DOHH2 (cell line): ENCODE data around the gene HVCN1.
A peak's percentile ranks its signal among the peaks of the same experiment; 100 is the strongest.

ENCODE experiments used
- H3F3A ChIP-seq: fragments of 200-600 bp; sonication (generic), shearing (Covaris generic); 2 replicates; pipeline ENCODE4 v1.6.0; 2016; ENCODE audit warnings: antibody characterized with exemption, mild to moderate bottlenecking; ENCODE audit not compliant: control insufficient read depth, insufficient read depth
- H3K27ac ChIP-seq: fragments of 200-600 bp; sonication (generic); 2 replicates; pipeline ENCODE4 v1.5.1; 2014; ENCODE audit warnings: low read depth, mild to moderate bottlenecking, low read length, moderate library complexity
- H3K27me3 ChIP-seq: fragments of 200-600 bp; sonication (generic); 2 replicates; pipeline ENCODE4 v1.6.1; 2014; ENCODE audit warnings: mild to moderate bottlenecking, low read length, mixed read lengths; ENCODE audit not compliant: control insufficient read depth
- H3K36me3 ChIP-seq: fragments of 200-600 bp; sonication (generic); 2 replicates; pipeline ENCODE4 v1.6.1; 2014; ENCODE audit warnings: mild to moderate bottlenecking, low read length, moderate library complexity, mixed read lengths; ENCODE audit not compliant: control insufficient read depth
- H3K4me1 ChIP-seq: fragments of 200-600 bp; sonication (generic); 2 replicates; pipeline ENCODE4 v1.6.1; 2014; ENCODE audit warnings: mild to moderate bottlenecking, low read length, mixed read lengths; ENCODE audit not compliant: control insufficient read depth
- H3K4me2 ChIP-seq: fragments of 200-600 bp; sonication (generic); 2 replicates; pipeline ENCODE4 v1.6.0; 2014; ENCODE audit warnings: mild to moderate bottlenecking, low read length, moderate library complexity
- H3K4me3 ChIP-seq: fragments of 200-600 bp; sonication (generic); 2 replicates; pipeline ENCODE4 v1.5.1; 2014; ENCODE audit warnings: mild to moderate bottlenecking, low read length, mixed read lengths
- H3K79me2 ChIP-seq: fragments of 200-600 bp; sonication (generic); 2 replicates; pipeline ENCODE4 v1.6.1; 2014; ENCODE audit warnings: mild to moderate bottlenecking, low read length, mixed read lengths; ENCODE audit not compliant: control insufficient read depth
- H3K9me2 ChIP-seq: fragments of 200-600 bp; sonication (generic); replicated peaks from 2 replicates; pipeline ENCODE4 v1.6.1; 2014; ENCODE audit warnings: mild to moderate bottlenecking, low read length, mixed read lengths; ENCODE audit not compliant: control insufficient read depth
- H3K9me3 ChIP-seq: fragments of 200-600 bp; sonication (generic); 2 replicates; pipeline ENCODE4 v1.6.1; 2014; ENCODE audit warnings: antibody characterized with exemption, low read length, mixed read lengths; ENCODE audit not compliant: control insufficient read depth, insufficient read depth
- H4K20me1 ChIP-seq: fragments of 200-600 bp; sonication (generic); 2 replicates; pipeline ENCODE4 v1.6.0; 2014; ENCODE audit warnings: low read depth, mild to moderate bottlenecking, antibody characterized with exemption, low read length, moderate library complexity; ENCODE audit not compliant: control insufficient read depth, insufficient read depth
- EZH2phosphoT487 ChIP-seq: fragments of 200-600 bp; sonication (generic); IDR thresholded peaks from 2 replicates; pipeline ENCODE4 v1.6.1; 2017; ENCODE audit warnings: borderline replicate concordance, mild to moderate bottlenecking, antibody characterized with exemption, low read length, moderate library complexity, mixed read lengths
- TF ChIP-seq, protein P1 (sequence below): fragments of 200-600 bp; sonication (generic); IDR thresholded peaks from one replicate; pipeline ENCODE4 v1.5.1; 2014; ENCODE audit warnings: antibody characterized with exemption, mild to moderate bottlenecking, low read depth, low read length; ENCODE audit not compliant: poor library complexity, severe bottlenecking

The HVCN1 gene

DNA sequence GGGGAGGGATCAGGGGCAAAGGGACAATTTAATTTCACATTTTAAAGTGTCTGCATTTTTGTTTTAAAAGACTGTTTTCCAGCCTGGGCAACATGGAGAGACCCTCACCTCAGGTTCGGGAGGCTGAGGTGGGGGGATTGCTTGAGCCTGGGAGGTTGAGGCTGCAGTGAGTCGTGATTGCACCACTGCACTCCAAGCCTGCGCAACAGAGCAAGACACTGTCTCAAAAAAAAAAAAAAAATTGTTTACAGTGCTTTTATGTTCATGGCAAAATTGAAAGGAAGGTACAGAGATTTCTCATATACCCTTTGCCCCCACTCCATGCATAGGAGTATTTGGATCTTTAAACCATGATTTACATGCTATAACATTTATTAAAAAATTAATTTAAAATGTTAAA is 16.4 kb upstream of the HVCN1 start:
- TF ChIP-seq, protein P1, sequence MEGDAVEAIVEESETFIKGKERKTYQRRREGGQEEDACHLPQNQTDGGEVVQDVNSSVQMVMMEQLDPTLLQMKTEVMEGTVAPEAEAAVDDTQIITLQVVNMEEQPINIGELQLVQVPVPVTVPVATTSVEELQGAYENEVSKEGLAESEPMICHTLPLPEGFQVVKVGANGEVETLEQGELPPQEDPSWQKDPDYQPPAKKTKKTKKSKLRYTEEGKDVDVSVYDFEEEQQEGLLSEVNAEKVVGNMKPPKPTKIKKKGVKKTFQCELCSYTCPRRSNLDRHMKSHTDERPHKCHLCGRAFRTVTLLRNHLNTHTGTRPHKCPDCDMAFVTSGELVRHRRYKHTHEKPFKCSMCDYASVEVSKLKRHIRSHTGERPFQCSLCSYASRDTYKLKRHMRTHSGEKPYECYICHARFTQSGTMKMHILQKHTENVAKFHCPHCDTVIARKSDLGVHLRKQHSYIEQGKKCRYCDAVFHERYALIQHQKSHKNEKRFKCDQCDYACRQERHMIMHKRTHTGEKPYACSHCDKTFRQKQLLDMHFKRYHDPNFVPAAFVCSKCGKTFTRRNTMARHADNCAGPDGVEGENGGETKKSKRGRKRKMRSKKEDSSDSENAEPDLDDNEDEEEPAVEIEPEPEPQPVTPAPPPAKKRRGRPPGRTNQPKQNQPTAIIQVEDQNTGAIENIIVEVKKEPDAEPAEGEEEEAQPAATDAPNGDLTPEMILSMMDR = no peak
- no peak for TF ChIP-seq EZH2phosphoT487
- H3K27ac ChIP-seq = no peak overlapping the region
- H3K27me3 ChIP-seq = no peaks in the 10 kb centered on the region
- no peak overlapping the region for H3K4me2 ChIP-seq
- H3K4me1 ChIP-seq = peaks cover 18% of the 10 kb centered on the region
- H3F3A ChIP-seq = peaks cover 3% of the 10 kb centered on the region; the same call in 1 of the 2 replicates
- H4K20me1 ChIP-seq = no peaks in the 10 kb centered on the region
- no peaks in the 10 kb centered on the region for H3K79me2 ChIP-seq
- peaks cover 5% of the 10 kb centered on the region; the same call in 1 of the 2 replicates for H3K36me3 ChIP-seq
- H3K9me2 ChIP-seq = no peaks in the 10 kb centered on the region
- H3K4me3 ChIP-seq = no peak overlapping the region
- H3K9me3 ChIP-seq = no peaks in the 10 kb centered on the region

DNA sequence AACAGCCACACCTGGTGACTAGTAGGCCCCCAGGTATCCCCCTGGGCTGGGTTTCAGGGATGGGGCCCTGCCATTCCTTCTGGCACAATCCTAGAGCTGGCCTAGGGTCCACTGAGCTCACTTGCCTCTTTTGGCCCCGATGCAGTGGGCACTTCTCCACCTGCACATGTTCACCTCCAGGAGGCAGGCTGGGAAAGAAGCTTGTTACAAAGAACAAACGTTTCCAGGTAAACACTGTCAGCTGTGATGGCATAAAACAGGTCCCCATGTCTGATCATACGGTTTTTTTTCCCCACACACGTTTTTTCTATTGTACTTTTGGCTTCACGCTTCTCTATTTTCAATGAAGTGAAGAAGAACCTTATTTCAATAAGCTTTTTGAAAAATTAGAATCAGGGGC is 15.8 kb upstream of the HVCN1 start:
- H3K4me3 ChIP-seq = no peak overlapping the region
- H3K79me2 ChIP-seq = no peaks in the 10 kb centered on the region
- TF ChIP-seq EZH2phosphoT487 = no peak
- TF ChIP-seq, protein P1 = peak; percentile 40
- H3K27ac ChIP-seq = no peak overlapping the region
- H3K9me2 ChIP-seq = no peaks in the 10 kb centered on the region
- peaks cover 18% of the 10 kb centered on the region for H3K4me1 ChIP-seq
- H3F3A ChIP-seq = peaks cover 3% of the 10 kb centered on the region; the same call in 1 of the 2 replicates
- no peaks in the 10 kb centered on the region for H3K27me3 ChIP-seq
- H3K36me3 ChIP-seq = peaks cover 5% of the 10 kb centered on the region; the same call in 1 of the 2 replicates
- H4K20me1 ChIP-seq = no peaks in the 10 kb centered on the region
- H3K9me3 ChIP-seq = no peaks in the 10 kb centered on the region
- H3K4me2 ChIP-seq = no peak overlapping the region

DNA sequence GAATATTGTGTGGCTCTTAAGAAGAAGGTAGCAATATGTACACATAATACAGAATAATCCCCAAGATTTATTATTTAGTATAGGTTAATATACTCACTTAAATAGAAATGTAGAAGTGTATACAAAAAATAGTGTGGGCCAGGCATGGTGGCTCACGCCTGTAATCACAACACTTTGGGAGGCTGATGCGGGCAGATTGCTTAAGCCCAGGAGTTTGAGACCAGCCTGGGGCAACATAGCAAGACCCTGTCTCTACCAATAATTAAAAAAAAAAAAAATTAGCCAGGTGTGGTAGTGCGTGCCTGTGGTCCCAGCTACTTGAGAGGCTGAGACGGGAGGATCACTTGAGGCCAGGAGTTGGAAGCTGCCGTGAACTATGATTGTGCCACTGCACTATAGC is 15.3 kb upstream of the HVCN1 start:
- Histone ChIP-seq H3K27me3 (no peaks in the 10 kb centered on the region), H3K4me2 (no peak overlapping the region), H3K9me2 (no peaks in the 10 kb centered on the region), H3K27ac (no peak overlapping the region), H4K20me1 (no peaks in the 10 kb centered on the region), H3F3A (peaks cover 3% of the 10 kb centered on the region; the same call in 1 of the 2 replicates), H3K4me1 (peaks cover 18% of the 10 kb centered on the region), H3K79me2 (no peaks in the 10 kb centered on the region), H3K4me3 (no peak overlapping the region), H3K36me3 (peaks cover 5% of the 10 kb centered on the region; the same call in 1 of the 2 replicates), H3K9me3 (no peaks in the 10 kb centered on the region)
- TF ChIP-seq, protein P1 = no peak

DNA sequence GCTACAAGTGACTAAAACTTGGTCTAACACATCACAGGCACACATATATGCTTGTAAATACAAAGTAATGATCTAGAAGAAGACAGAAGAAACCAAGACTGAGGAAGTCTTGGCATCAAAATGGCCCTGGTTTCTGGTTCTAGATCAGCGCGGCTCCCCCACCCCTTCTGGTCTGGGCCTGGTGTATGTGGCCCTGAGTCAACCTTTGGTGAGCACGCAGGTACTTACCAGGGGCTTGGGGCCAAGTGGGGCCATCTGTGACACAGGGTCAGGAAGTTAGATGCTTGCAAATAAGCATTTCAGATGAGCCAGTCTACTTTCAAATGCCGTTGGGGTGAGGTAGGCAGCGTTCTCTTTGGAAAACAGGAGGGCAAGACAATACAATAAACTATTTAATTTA is 13.2 kb upstream of the HVCN1 start:
- H3K9me2 ChIP-seq = no peaks in the 10 kb centered on the region
- no peak overlapping the region for H3K4me2 ChIP-seq
- H3K27ac ChIP-seq = no peak overlapping the region
- no peaks in the 10 kb centered on the region for H3K9me3 ChIP-seq
- no peaks in the 10 kb centered on the region for H3K36me3 ChIP-seq
- H4K20me1 ChIP-seq = no peaks in the 10 kb centered on the region
- H3F3A ChIP-seq = peaks cover 3% of the 10 kb centered on the region; the same call in 1 of the 2 replicates
- TF ChIP-seq, protein P1 = no peak
- no peak for TF ChIP-seq EZH2phosphoT487
- no peaks in the 10 kb centered on the region for H3K27me3 ChIP-seq
- H3K4me1 ChIP-seq = peaks cover 23% of the 10 kb centered on the region
- no peaks in the 10 kb centered on the region for H3K79me2 ChIP-seq
- H3K4me3 ChIP-seq = no peak overlapping the region
